Astrocyte (in vitro differentiated cells and primary cell): Measurements from ENCODE around the gene MEPE. TPM values are rescaled to one million over a fixed set of nuclear protein-coding genes. Genes with fewer than 3 reads are reported as not detected.
A peak's percentile ranks its signal among the peaks of the same experiment; 100 is the strongest.

Source experiments
- DNase-seq: peaks from one replicate; pipeline ENCODE4 v3.0.0-alpha.2; 2010; ENCODE audit warnings: low read depth
- FAIRE-seq: peaks from 2 replicates; lab custom pipeline; 2011; peaks lifted over from hg19 to GRCh38; lab: Jason Lieb, UNC
- H2AFZ ChIP-seq: 2 replicates; pipeline ENCODE4 v1.6.0; 2012; ENCODE audit warnings: low read depth, low read length, inconsistent platforms
- H3K27ac ChIP-seq: 2 replicates; pipeline ENCODE4 v1.5.1; 2011; ENCODE audit warnings: low read depth, low read length, inconsistent platforms
- H3K27me3 ChIP-seq: 2 replicates; pipeline ENCODE4 v1.6.0; 2011; ENCODE audit warnings: low read length, inconsistent platforms; ENCODE audit not compliant: insufficient read depth
- H3K36me3 ChIP-seq: 2 replicates; pipeline ENCODE4 v1.5.1; 2011; ENCODE audit warnings: low read length, inconsistent platforms; ENCODE audit not compliant: insufficient read depth
- H3K4me1 ChIP-seq: 2 replicates; pipeline ENCODE4 v1.5.1; 2011; ENCODE audit warnings: low read length, inconsistent platforms; ENCODE audit not compliant: insufficient read depth
- H3K4me2 ChIP-seq: 2 replicates; pipeline ENCODE4 v1.6.0; 2012; ENCODE audit warnings: low read length, inconsistent platforms
- H3K4me3 ChIP-seq: 2 replicates; pipeline ENCODE4 v1.5.1; 2011; ENCODE audit warnings: low read depth, mild to moderate bottlenecking, low read length, inconsistent platforms; ENCODE audit not compliant: insufficient read depth
- H3K79me2 ChIP-seq: 2 replicates; pipeline ENCODE4 v1.6.0; 2012; ENCODE audit warnings: mild to moderate bottlenecking, low read length, inconsistent platforms; ENCODE audit not compliant: insufficient read depth
- H3K9ac ChIP-seq: 2 replicates; pipeline ENCODE4 v1.6.0; 2012; ENCODE audit warnings: mild to moderate bottlenecking, low read length, inconsistent platforms
- H3K9me3 ChIP-seq: 2 replicates; pipeline ENCODE4 v1.5.1; 2012; ENCODE audit warnings: low read depth, mild to moderate bottlenecking, low read length, inconsistent platforms; ENCODE audit not compliant: insufficient read depth
- H4K20me1 ChIP-seq: 2 replicates; pipeline ENCODE4 v1.6.0; 2012; ENCODE audit warnings: low read length, inconsistent platforms; ENCODE audit not compliant: insufficient read depth
- H3K27ac Mint-ChIP-seq: one replicate; pipeline ENCODE4 v1.8.0; 2021; ENCODE audit warnings: mild to moderate bottlenecking, mixed read lengths; ENCODE audit not compliant: unreplicated experiment
- H3K27me3 Mint-ChIP-seq: one replicate; pipeline ENCODE4 v1.8.0; 2021; ENCODE audit warnings: low read depth, mixed read lengths; ENCODE audit not compliant: unreplicated experiment
- H3K36me3 Mint-ChIP-seq: one replicate; pipeline ENCODE4 v1.8.0; 2021; ENCODE audit warnings: low read depth, mixed read lengths; ENCODE audit not compliant: unreplicated experiment
- H3K4me1 Mint-ChIP-seq: one replicate; pipeline ENCODE4 v1.8.0; 2021; ENCODE audit warnings: low read depth, mixed read lengths; ENCODE audit not compliant: unreplicated experiment
- H3K4me3 Mint-ChIP-seq: one replicate; pipeline ENCODE4 v1.8.0; 2021; ENCODE audit warnings: mild to moderate bottlenecking, moderate library complexity, mixed read lengths; ENCODE audit not compliant: unreplicated experiment
- H3K9me3 Mint-ChIP-seq: one replicate; pipeline ENCODE4 v1.8.0; 2021; ENCODE audit warnings: mild to moderate bottlenecking, mixed read lengths; ENCODE audit not compliant: unreplicated experiment
- CTCF ChIP-seq: IDR thresholded peaks from 2 replicates; pipeline ENCODE4 v1.5.1; 2011; ENCODE audit warnings: low read depth, mild to moderate bottlenecking, inconsistent platforms, low read length, moderate library complexity; ENCODE audit not compliant: insufficient read depth
- EZH2 ChIP-seq: IDR thresholded peaks from 2 replicates; pipeline ENCODE4 v1.6.1; 2012; ENCODE audit warnings: mild to moderate bottlenecking, low read length, inconsistent platforms; ENCODE audit not compliant: insufficient read depth
- total RNA-seq: library from RNA; stranded (reverse); gene quantifications from 2 replicates; pipeline ENCODE4 v1.2.1, GENCODE V29; 2021

MEPE gene
- total RNA-seq, 1 donor from 2014 or later, result not detected

GRCh38 chr4:87799301-87800113, 33.3 kb upstream of the MEPE start, which contains the start of gene IBSP:
Gene IBSP, plus strand, starts transcription at chr4:87799554. Its CDS starts 2,808 bp downstream, at chr4:87802362.
- DNase-seq (no peak), FAIRE-seq (no peak)
- Histone ChIP-seq H2AFZ (peak within 1 kb of the TSS; percentile 50), H3K36me3 (no peaks in the 10 kb centered on the region), H3K27ac (no peak within 1 kb of the TSS), H3K79me2 (no peaks in the 10 kb centered on the region), H3K4me1 (no peaks in the 10 kb centered on the region), H3K9me3 (no peaks in the 10 kb centered on the region), H3K4me3 (no peak within 1 kb of the TSS), H3K27me3 (no peaks in the 10 kb centered on the region), H3K4me2 (no peak within 1 kb of the TSS), H4K20me1 (no peaks in the 10 kb centered on the region), H3K9ac (no peak within 1 kb of the TSS)
- no peaks in the 10 kb centered on the region for H3K4me1 Mint-ChIP-seq
- H3K9me3 Mint-ChIP-seq, result no peaks in the 10 kb centered on the region
- no peak within 1 kb of the TSS for H3K27ac Mint-ChIP-seq
- TF ChIP-seq EZH2, result no peak
- no peak for TF ChIP-seq CTCF
- no peaks in the 10 kb centered on the region for H3K27me3 Mint-ChIP-seq
- no peaks in the 10 kb centered on the region for H3K36me3 Mint-ChIP-seq
- H3K4me3 Mint-ChIP-seq, result no peak within 1 kb of the TSS

DNA sequence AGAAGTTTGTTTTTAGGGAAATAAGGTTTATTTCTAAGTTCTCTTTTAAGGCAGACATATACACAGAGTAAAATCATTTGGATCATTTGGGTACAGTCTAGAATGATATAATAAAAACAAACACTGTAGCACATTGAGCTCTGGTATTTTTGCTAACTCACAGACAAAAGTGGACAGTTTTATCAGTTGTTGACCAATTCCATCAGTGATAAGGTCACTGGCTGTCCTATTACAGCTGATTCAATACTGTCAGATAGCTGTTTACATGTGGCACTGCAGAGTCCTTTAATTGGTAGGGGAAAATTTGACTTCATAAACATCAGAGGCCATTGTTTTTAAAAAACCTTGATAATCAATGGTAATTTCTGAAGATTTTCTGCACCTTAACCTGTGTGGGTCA, 29.9 kb upstream of the MEPE start:
- no peaks in the 10 kb centered on the region for H3K36me3 ChIP-seq
- TF ChIP-seq EZH2 (no peak), CTCF (no peak)
- H2AFZ ChIP-seq, result no peak overlapping the region
- Mint-ChIP-seq H3K27me3 (no peaks in the 10 kb centered on the region), H3K9me3 (no peaks in the 10 kb centered on the region), H3K4me3 (no peak overlapping the region), H3K36me3 (no peaks in the 10 kb centered on the region), H3K27ac (no peak overlapping the region), H3K4me1 (peaks cover 8% of the 10 kb centered on the region)
- H3K4me1 ChIP-seq, result peaks cover 5% of the 10 kb centered on the region
- H3K9me3 ChIP-seq, result no peaks in the 10 kb centered on the region
- no peak overlapping the region for H3K4me2 ChIP-seq
- H3K27ac ChIP-seq, result no peak overlapping the region
- H3K27me3 ChIP-seq, result no peaks in the 10 kb centered on the region
- no peaks in the 10 kb centered on the region for H4K20me1 ChIP-seq
- DNase-seq (no peak), FAIRE-seq (peak; percentile 39)
- H3K9ac ChIP-seq, result no peak overlapping the region
- H3K4me3 ChIP-seq, result no peak overlapping the region
- no peaks in the 10 kb centered on the region for H3K79me2 ChIP-seq

- FAIRE-seq, result no peak
- H3K9me3 Mint-ChIP-seq, result no peaks in the 10 kb centered on the region
- no peak overlapping the region for H3K4me3 ChIP-seq
- H3K27ac ChIP-seq, result no peak overlapping the region
- H3K36me3 Mint-ChIP-seq, result no peaks in the 10 kb centered on the region
- H3K79me2 ChIP-seq, result no peaks in the 10 kb centered on the region
- H3K27me3 ChIP-seq, result no peaks in the 10 kb centered on the region
- H3K4me2 ChIP-seq, result no peak overlapping the region
- no peaks in the 10 kb centered on the region for H3K36me3 ChIP-seq
- H2AFZ ChIP-seq, result no peak overlapping the region
- peaks cover 8% of the 10 kb centered on the region for H3K4me1 Mint-ChIP-seq
- no peaks in the 10 kb centered on the region for H3K9me3 ChIP-seq
- no peak overlapping the region for H3K4me3 Mint-ChIP-seq
- H3K27me3 Mint-ChIP-seq, result no peaks in the 10 kb centered on the region
- TF ChIP-seq CTCF (no peak), EZH2 (no peak)
- H3K9ac ChIP-seq, result no peak overlapping the region
- no peaks in the 10 kb centered on the region for H4K20me1 ChIP-seq
- no peak for DNase-seq
- no peak overlapping the region for H3K27ac Mint-ChIP-seq
- H3K4me1 ChIP-seq, result peaks cover 5% of the 10 kb centered on the region
These were observed 29.3 kb upstream of the MEPE start for GRCh38 chr4:87803421-87803820.
